Measurements from ENCODE around the gene DSG1.

DSG1 gene

DNA sequence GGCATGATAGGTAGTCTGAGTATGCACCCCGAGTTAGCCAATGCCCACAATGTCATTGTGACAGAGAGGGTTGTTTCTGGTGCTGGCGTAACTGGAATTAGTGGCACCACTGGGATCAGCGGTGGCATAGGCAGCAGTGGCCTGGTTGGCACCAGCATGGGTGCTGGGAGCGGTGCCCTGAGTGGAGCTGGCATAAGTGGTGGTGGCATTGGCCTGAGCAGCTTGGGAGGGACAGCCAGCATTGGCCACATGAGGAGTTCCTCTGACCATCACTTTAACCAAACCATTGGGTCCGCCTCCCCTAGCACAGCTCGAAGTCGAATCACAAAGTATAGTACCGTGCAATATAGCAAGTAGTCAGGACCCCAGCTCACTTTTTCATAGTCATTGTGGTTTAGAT lies 37.0 kb downstream of the DSG1 start:
- DNase-seq = no peak

DNA sequence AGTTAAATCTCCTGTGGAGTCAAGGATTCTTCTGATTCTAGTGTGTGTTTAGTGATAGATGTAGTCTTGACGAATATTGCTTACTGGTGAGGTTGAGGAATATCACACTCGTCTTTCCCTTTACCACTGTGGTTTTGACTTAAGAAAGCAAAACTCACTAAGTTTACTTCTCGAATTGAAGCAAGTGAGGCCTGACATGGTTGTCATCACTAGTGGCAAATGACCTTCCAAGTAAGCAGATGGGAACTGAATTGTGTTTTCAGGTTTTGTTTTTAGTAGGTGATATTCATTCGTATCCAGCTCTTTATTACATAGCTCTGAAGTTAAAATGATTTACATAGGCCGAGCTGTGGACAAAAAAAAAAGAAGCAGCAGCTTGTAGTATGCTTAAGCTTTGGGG lies 38.1 kb downstream of the DSG1 start:
- no peak for DNase-seq

DNA sequence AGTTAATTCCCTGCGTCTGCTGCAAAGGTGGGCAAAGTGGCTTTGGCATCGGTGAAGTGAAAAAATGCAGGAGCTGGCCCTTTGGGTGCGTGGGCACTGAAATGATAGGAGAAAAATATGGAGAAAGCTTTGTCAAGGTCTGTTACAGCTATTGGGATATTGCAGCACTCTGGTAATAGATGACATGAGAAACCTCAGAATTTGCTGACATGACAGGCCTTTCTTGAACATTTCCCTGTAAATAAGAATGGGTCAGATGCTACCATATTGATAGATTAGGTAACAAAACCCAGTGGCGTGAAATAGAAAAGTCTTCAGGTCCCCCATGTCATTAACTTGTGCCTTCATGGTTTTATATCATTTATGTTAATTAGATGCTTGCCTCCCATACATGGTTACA lies 46.2 kb downstream of the DSG1 start:
- DNase-seq = no peak

DNA sequence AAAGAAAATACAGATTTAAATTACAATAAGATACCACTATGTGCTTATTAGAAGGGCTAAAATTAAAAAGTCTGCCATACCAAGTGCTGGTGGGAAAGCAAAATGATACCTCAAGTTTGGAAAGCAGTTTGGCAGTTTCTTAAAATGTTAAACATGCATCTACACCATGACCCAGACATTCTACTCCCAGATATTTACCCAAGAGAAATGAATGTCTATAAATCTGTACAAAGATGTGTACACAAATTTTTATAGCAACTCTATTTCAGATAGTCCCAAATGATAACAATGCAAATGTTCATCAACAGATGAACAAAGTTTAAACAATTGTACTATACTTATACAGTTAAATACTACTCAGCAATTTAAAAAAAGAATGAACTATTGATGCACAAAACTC lies 51.5 kb downstream of the DSG1 start:
- DNase-seq = no peak

DNA sequence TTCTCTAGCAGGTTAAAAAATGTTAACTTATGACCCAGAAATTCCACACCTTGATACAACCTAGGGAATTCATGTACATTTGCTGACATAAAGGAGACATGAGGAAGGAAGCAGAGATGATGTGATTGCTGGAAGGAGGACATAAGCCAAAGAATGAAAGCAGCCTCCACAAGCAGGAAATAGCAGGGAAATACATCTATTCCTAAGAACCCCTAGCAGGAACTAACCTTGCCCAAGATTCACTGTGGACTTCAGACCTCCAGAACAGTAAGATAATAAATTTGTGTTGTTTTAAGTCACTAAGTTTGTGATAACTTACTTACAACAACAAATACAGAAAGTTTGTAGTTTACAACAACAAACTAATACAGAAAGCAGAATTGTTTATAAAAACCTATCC lies 54.0 kb downstream of the DSG1 start:
- no peak for DNase-seq

DNA sequence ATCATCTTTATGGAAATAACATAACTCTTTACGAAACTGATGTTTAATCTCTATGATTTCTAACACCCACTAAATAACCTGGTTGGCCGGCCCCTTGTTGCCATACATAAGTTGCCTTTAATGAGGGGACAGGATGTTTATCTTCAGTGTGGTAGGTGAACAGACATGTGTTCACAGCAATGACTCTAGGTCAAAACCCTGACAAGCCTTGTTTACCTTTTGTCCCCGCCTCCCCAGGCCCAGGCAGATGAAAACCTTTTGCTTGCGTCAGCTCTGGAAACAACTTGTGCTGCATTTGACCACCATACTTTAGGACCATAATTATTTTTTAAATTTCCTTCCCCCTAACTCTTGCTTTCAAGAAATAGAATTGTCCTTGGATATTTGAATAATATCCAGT lies 55.7 kb downstream of the DSG1 start:
- no peak for DNase-seq

DNA sequence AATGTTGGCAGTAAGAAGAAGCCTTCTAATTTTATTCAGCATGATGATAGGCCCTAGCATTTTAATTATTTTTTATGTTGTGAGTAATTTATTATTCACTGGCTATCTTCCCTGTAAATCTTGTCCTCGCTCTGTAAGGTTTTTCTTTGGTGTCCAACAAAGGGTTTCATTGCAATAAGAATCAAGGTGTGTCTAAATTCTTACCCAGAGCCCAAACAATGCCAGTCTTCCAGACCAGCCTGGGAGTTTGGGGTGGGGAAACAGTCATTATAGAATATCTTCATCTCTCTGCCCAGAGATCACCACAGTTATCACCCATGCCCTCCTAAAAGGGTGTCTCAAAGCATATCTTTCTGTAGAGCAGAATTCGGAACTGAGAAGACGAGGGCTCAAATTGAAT lies 58.5 kb downstream of the DSG1 start, which contains the start of gene DSG4:
Gene DSG4, plus strand, starts transcription at position 301 of the 400 bp plus-strand sequence. CDS start 135 bp downstream, outside the sequence.
- no peak for DNase-seq

DNA sequence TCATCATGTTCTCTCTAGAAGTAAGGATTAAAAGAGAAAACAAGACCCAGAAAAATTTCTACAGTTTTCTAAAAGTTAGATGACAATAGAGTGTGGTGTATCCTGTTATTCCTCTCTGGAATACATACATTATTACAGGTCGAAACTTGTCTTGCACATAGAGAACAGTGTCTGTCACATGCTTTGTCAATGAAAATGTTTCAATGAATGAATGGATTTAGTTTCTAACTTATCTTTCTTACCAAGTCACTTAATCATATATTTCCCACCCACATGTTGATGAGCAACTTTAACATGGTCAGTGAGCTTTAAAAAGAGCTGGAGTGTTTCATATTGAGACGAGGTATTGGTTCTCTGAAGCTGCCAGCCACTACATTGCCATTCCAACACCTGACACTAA lies 63.0 kb downstream of the DSG1 start:
- DNase-seq = no peak

DNA sequence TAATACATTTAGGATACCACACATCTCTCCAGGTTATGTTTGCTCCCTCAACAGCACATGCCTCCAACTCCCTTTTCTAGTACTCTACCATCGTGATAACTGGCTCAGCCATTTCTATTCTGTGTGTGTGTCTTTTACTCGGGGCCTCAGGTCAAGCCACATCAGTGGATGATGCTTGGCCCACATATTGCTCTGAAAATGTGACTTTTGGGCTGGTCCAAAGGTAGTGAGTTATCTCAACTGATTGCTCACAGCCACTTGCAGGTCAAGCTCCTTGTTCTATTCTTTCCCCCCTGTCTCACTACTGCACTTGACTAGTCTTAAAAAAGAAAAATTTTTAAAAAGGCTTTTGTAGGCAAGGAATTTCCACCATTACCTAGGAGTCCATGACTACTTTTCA lies 64.1 kb downstream of the DSG1 start:
- no peak for DNase-seq

DNA sequence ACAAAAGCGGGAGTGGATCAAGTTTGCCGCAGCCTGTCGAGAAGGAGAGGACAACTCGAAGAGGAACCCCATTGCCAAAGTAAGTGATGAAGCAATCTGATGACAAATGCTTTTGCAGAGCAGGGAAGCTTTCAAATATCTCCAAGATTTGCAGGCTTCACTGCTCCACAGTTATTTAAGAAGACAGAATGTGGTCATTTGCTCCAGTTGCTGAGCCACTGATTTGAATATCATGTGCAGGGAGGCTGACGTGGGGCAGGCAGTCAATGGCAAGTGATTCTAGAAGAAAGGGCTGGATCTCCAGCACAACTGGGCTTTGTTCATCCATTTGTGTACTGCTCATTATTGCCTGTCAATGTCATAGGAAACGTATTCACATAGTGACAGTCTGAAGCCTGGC lies 68.8 kb downstream of the DSG1 start:
- DNase-seq = no peak

DNA sequence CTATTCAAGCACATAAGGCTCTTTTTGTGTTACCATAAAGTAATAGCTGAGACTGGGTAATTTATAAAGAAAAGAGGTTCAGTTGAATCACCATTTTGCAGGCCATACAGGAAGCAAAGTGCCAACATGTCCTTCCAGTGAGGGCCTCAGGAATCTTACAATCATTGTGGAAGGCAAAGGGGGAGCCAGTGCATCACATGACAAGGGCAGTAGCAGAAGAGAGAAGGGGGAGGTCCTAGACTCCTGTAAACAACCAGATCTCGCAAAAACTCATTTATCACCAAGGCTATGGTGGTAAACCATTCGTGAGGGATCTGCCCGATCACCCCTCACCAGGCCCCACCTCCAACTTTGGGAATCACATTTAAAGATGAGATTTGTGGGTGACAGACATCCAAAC lies 75.3 kb downstream of the DSG1 start:
- no peak for DNase-seq

DNA sequence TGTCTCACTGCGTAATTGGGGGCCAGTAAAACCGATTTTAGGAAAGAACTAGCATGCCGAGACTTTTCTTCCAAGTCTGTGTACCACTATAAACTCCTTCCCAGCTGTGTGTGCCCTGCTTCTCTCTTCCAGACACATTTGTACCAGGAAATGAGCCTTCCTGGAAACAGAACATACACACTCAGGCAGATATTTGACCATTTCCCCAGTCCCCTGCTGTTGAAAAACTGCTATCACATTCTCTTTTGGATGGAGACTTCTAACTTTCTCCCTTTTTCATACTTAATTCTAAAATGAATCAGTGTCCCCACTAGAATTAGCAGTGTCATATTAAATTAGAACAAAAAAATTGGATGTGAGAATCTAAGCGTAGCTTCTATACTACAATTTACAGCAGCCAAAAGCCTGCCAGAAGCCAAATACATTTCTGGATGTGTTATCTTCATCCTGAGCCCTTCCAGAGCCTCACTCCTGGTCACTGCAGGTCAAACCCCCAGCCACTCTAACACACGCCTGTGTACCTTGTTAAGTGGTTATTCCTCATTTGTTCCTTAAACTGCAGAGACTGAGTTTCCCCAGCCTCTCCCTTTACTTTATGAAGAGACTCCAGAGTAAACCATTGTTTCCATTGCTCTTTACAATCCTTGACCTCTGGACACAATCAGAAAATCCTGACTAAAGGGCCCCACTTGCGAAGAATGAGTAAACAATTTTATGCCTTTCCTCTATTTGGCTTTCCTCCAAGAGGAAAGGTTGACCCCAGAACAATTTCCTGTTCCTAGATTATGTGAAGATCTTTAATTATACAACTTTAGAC lies 79.0 kb downstream of the DSG1 start:
- DNase-seq = no peak

DNA sequence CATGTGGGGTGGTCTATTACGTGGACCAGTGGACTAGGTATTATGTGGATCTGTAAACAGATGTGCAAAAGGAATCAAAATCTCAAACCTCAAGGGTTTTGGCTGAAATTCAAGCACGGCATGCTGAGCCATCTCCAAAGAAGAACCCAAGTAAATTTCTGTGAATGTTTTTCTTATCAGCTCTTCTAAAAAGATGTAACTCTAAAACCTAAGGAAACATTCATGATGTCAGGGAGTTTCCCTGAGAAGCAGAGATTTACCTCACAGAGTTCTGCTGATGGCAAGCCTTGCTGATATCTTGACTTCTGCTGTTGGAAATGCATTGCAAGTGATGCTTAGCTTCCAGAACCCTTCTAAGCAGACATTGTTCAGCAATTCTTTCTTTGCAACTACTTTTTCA lies 80.2 kb downstream of the DSG1 start:
- no peak for DNase-seq

DNA sequence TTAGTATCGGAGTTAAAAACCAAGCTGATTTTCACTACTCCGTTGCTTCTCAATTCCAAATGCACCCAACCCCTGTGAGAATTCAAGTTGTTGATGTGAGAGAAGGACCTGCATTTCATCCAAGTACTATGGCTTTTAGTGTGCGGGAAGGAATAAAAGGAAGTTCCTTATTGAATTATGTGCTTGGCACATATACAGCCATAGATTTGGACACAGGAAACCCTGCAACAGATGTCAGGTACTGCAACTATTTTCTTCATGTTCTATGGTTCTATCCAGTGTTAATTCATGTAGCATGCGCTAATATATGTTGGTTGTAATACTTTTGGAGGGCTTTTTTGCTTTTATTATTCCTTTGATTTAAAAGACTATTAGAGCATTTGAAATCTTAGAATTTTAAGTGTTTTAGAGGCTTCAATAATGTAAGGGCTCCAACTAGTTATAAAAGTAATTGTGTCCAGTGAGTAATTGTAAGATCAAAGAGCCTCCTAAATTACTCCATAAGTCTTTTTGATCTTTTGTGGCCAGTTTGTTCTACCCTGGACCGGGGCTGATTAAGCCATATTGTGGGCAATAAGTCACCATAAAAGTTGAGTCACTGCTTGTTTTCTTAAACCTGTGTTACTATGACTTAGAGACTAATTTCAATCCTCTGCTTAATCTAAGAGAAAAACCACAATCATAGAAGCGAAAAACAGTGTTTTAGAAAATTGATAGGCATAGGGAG lies 81.5 kb downstream of the DSG1 start:
- no peak for DNase-seq

DNA sequence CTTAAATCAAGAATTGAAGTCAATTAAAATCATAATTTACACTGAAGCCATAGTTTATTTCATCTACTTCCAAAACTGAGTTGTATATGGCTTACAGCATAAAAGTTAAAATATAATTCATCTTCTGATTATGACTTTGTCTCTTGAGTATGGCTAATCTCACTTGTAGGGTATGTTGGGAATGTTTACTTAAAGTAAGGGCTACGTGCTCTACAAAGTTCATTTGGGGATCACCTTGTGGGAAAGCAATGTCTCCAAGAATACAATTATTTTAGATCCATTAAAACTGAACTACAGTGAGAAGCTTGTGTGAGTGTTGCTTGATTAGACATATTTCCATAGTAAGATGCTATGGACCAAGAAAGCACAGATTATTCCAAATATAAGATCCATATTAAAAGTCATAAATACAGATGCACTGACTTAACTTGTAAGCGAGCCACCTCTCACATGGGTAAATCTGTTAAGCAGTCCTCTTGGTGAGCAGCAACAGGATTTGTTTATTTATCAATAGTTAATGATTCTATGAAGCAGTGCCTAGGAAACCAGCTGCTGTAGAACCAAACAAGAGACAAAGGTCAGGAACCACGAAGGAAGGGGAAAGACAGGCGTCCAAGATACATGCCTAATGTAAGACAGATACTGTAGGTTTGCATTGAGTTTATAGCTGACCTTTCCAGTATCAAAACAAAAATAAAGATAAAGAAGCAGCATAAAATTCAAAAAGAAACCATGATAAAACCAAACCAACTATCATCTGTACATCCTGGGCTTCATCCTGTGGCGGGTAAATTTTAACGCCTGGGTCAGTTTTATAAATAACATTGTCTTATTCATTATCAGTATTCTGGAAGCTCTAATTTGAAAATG lies 83.4 kb downstream of the DSG1 start:
- no peak for DNase-seq

DNA sequence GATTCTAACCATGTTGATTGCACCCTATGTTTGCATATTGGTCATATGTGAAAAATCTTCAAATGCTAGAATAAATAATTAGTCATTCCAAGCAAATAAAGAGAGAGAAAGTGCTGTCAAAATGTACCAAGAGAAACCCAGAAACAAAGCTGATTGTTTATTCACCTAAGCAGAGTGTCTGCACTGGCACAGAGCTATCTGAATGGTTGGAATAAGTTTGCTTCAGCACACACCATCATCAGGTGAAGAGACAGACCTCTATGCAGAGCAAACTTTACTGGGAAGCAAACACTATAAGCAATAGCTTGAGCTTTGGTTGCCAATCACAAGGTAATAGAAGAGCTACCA lies 84.0 kb downstream of the DSG1 start:
- DNase-seq = no peak

DNA sequence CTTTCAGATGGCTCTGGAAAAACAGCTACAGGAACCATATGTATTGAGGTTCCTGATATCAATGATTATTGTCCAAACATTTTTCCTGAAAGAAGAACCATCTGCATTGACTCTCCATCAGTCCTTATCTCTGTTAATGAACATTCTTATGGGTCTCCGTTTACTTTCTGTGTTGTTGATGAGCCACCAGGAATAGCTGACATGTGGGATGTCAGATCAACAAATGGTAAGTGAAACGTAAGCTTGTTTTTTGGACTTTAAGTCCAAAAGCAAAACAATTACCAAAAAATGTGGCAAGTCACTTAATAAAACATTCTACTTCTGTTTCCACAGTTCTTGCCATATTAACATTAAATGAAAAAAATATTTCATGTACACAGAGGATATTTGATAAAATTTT lies 85.4 kb downstream of the DSG1 start:
- no peak for DNase-seq
